Prostate gland (tissue), 2 donors: ENCODE measurements around the gene PLXDC2. TPM values are rescaled to one million over a fixed set of nuclear protein-coding genes. Genes with fewer than 3 reads are reported as not detected.
"Not testable (repeated sequence)": the region's sequence is repeated elsewhere in the genome, so short reads cannot be mapped to it uniquely, and the experiment has no call there.

Experiments
- DNase-seq: peaks from one replicate; pipeline ENCODE4 v3.0.0-alpha.2; 2019; ENCODE audit warnings: low spot score
- H3K27ac ChIP-seq, 2 donors: fragments of 200-600 bp; sonication (generic); 2 replicates each; pipeline ENCODE4 v1.5.1; 2017 to 2019
- H3K27me3 ChIP-seq: fragments of 200-600 bp; sonication (generic); replicated peaks from 2 replicates; pipeline ENCODE4 v1.5.1; 2019; ENCODE audit not compliant: insufficient read depth
- H3K36me3 ChIP-seq, 2 donors: fragments of 200-600 bp; sonication (generic); 1 replicate in 1 of 2; 2 replicates in 1 of 2; pipeline versions ENCODE4 v1.5.1 to v1.8.1; 2017 to 2019
- H3K4me1 ChIP-seq: fragments of 200-600 bp; sonication (generic); replicated peaks from 2 replicates; pipeline ENCODE4 v1.5.1; 2019
- H3K4me3 ChIP-seq, 2 donors: fragments of 200-600 bp; sonication (generic); 2 replicates each; pipeline ENCODE4 v1.5.1; 2017 to 2019
- H3K9me3 ChIP-seq: fragments of 200-600 bp; sonication (generic); 2 replicates; pipeline ENCODE4 v1.5.1; 2017
- POLR2A ChIP-seq: fragments of 450-650 bp; IDR thresholded peaks from one replicate; pipeline ENCODE4 v1.6.1; 2016; ENCODE audit warnings: antibody characterized with exemption, mild to moderate bottlenecking
- POLR2AphosphoS5 ChIP-seq: sonication (generic); formaldehyde crosslinking; IDR thresholded peaks from one replicate; pipeline ENCODE4 v1.6.1; 2017; ENCODE audit warnings: antibody characterized with exemption
- WGBS: methylation state at CpG from one replicate; pipeline ENCODE4 v1.1.5; 2018; 5-methylcytosine and 5-hydroxymethylcytosine counted together
- intact Hi-C: fragments of 100-400 bp; cut with DNase I; formaldehyde crosslinking; loops from one replicate; pipeline ENCODE4 v1.14.2; 2022
- total RNA-seq, 2 donors: library from RNA; depleted of rRNA; stranded (reverse); fragments of >200 nt; gene quantifications; one replicate each; pipeline ENCODE4 v1.1.0, GENCODE V29; 2016
- TF ChIP-seq, protein P1 (sequence below), 4 experiments: fragments of 200-600 bp in 2 of 4; fragments of 450-650 bp in 2 of 4; sonication (generic) in 2 of 4; IDR thresholded peaks; 1 replicate in 3 of 4; 2 replicates in 1 of 4; pipeline ENCODE4 v1.5.1; 2016 to 2019; ENCODE audit warnings: antibody characterized with exemption in 4 of 4, mild to moderate bottlenecking in 2 of 4, moderate library complexity in 2 of 4

The PLXDC2 gene
- total RNA-seq, 2 donors from 2014 or later = 19.6 to 83.6 TPM

DNA sequence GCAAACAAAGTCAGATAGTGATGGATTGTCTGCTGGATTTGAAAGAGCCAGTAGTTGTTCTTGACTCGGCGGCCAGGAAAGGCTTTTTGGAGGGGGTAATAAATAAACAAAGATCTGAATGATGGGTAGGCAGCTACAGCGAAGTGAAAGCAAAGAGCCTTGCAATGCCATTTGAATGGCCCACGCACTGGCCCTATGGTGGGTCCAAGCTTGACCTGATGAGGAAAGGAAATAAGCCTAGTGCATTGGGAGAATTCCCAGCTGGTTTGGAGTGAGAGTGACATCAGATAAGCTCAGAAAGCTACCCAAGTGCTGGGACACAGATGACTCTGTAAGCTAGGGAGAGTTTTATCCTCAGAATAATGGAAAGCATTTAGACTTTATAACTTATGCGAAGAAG is 365.2 kb downstream of the PLXDC2 start:
- TF ChIP-seq POLR2AphosphoS5 = no peak
- TF ChIP-seq, protein P1, sequence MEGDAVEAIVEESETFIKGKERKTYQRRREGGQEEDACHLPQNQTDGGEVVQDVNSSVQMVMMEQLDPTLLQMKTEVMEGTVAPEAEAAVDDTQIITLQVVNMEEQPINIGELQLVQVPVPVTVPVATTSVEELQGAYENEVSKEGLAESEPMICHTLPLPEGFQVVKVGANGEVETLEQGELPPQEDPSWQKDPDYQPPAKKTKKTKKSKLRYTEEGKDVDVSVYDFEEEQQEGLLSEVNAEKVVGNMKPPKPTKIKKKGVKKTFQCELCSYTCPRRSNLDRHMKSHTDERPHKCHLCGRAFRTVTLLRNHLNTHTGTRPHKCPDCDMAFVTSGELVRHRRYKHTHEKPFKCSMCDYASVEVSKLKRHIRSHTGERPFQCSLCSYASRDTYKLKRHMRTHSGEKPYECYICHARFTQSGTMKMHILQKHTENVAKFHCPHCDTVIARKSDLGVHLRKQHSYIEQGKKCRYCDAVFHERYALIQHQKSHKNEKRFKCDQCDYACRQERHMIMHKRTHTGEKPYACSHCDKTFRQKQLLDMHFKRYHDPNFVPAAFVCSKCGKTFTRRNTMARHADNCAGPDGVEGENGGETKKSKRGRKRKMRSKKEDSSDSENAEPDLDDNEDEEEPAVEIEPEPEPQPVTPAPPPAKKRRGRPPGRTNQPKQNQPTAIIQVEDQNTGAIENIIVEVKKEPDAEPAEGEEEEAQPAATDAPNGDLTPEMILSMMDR (IDR thresholded peaks at IDR 0.05) = no peak
- no peak for TF ChIP-seq POLR2A
- WGBS = 91% methylated on average over 5 of the region's 5 CpGs
- Histone ChIP-seq H3K27me3 (no peaks in the 10 kb centered on the region), H3K4me3 (no peak overlapping the region), H3K9me3 (no peaks in the 10 kb centered on the region), H3K27ac (no peak overlapping the region), H3K36me3 (no peaks in the 10 kb centered on the region), H3K4me1 (no peaks in the 10 kb centered on the region)
- DNase-seq = no peak
- intact Hi-C loops = no loop called here

DNA sequence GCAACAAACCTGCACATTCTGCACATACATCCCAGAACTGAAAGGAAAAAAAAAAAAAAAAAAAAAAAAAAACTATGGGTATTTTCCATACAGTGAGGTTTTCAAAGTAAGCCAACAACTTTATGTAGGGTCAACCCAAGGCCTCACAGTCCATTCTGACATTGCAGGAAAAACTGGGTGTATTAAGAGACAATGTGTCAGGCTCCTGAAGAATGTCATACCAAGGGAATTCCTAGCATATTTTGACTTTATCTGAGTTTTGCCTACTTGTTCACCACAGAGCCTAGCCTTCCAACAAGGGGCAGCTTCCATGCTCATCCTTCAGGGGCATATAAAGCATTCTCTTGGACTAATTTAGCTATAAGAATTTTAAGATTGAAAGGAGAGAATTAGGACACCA is 368.9 kb downstream of the PLXDC2 start:
- no peak overlapping the region for H3K27ac ChIP-seq
- DNase-seq = no peak
- H3K9me3 ChIP-seq = no peaks in the 10 kb centered on the region
- no peaks in the 10 kb centered on the region for H3K27me3 ChIP-seq
- no peaks in the 10 kb centered on the region for H3K4me1 ChIP-seq
- intact Hi-C loops = no loop called here
- TF ChIP-seq, protein P1 (IDR thresholded peaks at IDR 0.05) = no peak
- TF ChIP-seq POLR2A (no peak), POLR2AphosphoS5 (no peak)
- no peak overlapping the region for H3K4me3 ChIP-seq
- H3K36me3 ChIP-seq = no peaks in the 10 kb centered on the region

DNA sequence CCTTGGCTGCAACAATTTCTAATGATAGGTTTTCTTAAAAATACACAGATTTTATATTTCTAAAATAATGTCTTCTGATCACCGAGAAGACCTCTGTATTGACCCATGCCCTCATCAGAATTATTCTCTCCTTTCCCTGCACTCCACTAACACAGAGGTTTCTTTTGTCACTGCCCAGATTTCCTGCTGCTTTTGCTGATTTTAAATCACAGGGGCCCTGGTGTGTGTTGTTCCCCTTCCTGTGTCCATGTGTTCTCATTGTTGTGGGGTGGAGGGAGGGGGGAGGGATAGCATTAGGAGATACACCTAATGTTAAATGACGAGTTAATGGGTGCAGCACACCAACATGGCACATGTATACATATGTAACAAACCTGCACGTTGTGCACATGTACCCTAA is 375.2 kb downstream of the PLXDC2 start:
- H3K4me3 ChIP-seq, H3K27ac ChIP-seq, DNase-seq, intact Hi-C loops, H3K4me1 ChIP-seq, H3K27me3 ChIP-seq, H3K36me3 ChIP-seq, H3K9me3 ChIP-seq: not testable (repeated sequence)
- WGBS = 71% methylated on average over 3 of the region's 3 CpGs

DNA sequence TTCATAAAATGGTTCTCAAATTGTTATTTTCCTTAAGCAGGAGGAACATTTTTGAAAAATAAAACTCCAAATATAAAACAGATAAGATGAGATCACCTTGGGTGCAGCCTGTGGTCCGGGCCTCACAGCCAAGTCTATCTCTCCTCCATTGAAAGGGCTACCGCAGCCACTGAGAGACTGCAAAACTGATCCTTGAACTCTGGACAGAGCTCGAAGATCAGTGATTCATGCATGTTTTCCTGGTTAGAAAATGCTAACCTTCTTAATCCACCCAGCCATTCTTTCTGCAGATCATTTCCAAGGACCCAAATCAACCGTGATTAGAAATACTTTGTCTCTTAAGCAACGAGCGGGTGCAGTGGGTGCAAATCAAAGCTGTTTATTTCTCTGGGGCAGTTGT is 378.8 kb downstream of the PLXDC2 start:
- 95% methylated on average over 6 of the region's 6 CpGs for WGBS
- H3K36me3 ChIP-seq = no peaks in the 10 kb centered on the region
- H3K4me3 ChIP-seq = no peak overlapping the region
- no peak for DNase-seq
- no peaks in the 10 kb centered on the region for H3K27me3 ChIP-seq
- TF ChIP-seq, protein P1 (IDR thresholded peaks at IDR 0.05) = no peak
- no peak for TF ChIP-seq POLR2AphosphoS5
- no peak for TF ChIP-seq POLR2A
- intact Hi-C loops = no loop called here
- H3K4me1 ChIP-seq = no peaks in the 10 kb centered on the region
- no peaks in the 10 kb centered on the region for H3K9me3 ChIP-seq
- H3K27ac ChIP-seq = no peak overlapping the region

DNA sequence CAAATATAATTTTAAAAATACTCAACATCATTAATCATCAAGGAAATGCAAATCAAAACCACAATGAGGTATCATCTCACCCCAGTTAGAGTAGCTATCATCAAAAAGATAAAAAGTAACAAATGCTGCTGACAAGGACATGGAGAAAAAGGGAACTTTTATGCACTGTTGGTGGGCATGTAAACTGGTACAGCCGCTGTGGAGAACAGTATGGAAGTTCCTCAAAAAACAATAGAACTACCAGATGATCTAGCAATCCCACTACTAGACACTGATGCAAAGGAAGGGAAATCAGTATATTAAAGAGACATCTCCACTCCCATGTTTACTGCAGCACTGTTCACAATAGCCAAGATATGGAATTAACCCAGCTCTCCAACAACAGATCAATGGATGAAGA is 384.5 kb downstream of the PLXDC2 start:
- Histone ChIP-seq H3K4me1 (no peaks in the 10 kb centered on the region), H3K9me3 (no peaks in the 10 kb centered on the region), H3K36me3 (no peaks in the 10 kb centered on the region), H3K27ac (no peak overlapping the region), H3K27me3 (no peaks in the 10 kb centered on the region), H3K4me3 (no peak overlapping the region)
- WGBS = 77% methylated on average over 1 of the region's 1 CpG
- intact Hi-C loops = no loop called here
- no peak for DNase-seq
- no peak for TF ChIP-seq POLR2A

DNA sequence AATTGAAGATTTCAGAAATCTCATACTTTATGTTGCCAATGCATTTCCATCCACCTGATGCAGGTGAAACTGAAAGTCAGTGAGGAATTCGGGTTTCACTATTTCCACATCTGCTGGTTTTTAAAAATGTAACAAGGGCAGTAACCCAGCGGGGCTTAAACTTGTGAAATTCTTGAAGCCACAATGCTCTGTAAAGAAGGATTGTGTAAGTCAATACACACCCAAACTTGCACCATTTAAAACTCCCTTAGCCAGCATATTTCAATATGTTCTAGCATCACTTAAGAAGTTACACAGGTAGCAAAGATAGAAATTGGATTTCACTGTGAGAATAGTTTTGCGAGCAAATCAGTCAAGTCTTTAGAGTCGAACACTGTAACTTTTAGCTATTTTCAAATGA is 386.1 kb downstream of the PLXDC2 start:
- no peak overlapping the region for H3K27ac ChIP-seq
- no peaks in the 10 kb centered on the region for H3K36me3 ChIP-seq
- intact Hi-C loops = no loop called here
- no peaks in the 10 kb centered on the region for H3K4me1 ChIP-seq
- H3K9me3 ChIP-seq = no peaks in the 10 kb centered on the region
- H3K4me3 ChIP-seq = no peak overlapping the region
- TF ChIP-seq, protein P1 (IDR thresholded peaks at IDR 0.05) = no peak
- TF ChIP-seq POLR2A (no peak), POLR2AphosphoS5 (no peak)
- no peak for DNase-seq
- WGBS = 90% methylated on average over 4 of the region's 4 CpGs
- no peaks in the 10 kb centered on the region for H3K27me3 ChIP-seq
